GM18517 (cell line): Measurements from ENCODE around the gene TMPRSS15.

Experiments
- ATAC-seq: cut with Tn5 transposase; IDR thresholded peaks from one replicate; pipeline ENCODE4 v1.9.1; 2021; ENCODE audit warnings: mild to moderate bottlenecking, moderate library complexity; ENCODE audit not compliant: unreplicated experiment

TMPRSS15 gene

DNA sequence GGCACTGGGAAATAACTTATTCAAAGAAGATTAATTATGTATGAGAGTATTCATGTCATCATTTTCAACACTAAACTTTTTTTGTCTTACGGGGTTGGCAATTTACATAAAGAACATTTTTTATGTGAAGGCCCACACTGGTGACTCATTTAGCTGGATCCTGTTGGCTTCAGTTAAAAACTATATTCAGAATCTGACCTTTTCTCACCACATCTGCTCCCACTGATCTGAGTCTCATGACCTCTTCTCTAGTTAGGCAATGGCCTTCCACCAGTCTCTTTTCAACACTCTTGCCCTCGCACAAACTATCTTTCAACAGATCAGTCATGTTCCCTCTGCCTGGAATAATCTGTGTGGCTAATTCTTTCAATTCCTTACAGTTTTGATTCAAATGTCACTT lies 53.4 kb downstream of the TMPRSS15 start:
- ATAC-seq: no peak

DNA sequence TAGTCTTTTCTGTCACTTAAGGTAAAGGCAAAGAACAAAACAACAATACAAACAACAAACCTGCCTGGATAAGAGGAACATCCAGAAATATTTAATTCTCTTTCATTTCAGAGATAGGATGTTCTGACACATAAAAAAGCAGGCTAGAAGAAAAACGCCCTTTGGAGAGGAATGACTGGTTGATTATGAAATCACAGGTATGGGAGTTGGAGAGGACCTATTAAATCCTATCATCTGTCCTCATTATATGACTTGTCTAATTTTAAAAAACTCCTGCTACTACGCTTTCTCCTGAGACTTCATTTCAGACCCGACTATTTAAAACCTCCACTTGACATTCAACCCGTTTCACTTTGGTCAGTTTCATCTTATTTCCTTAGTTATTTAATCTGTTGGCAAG lies 54.1 kb downstream of the TMPRSS15 start:
- no peak for ATAC-seq

DNA sequence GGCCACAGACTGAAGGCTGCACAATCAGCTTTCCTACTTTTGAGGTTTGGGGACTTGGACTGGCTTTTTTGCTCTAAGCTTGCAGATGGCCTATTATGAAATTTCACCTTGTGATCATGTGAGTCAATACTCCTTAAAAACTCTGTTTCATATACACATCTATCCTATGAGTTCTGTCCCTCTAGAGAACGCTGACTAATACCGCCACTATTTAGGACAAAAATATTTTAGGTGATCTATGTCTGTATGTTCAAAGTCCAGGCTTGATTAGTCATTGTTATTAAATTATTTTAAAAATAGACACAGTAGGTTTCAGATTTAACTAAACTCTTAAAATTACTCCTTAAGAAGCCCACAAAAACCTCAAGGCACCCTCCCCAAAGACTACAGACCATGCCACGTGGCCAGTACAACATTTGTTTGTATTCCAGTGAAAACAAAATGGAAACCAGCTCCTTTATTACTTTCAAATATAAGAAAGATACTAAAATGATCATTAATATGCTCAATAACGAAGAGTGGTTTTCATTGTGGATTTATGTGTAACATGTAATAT lies 63.1 kb downstream of the TMPRSS15 start:
- ATAC-seq: no peak

DNA sequence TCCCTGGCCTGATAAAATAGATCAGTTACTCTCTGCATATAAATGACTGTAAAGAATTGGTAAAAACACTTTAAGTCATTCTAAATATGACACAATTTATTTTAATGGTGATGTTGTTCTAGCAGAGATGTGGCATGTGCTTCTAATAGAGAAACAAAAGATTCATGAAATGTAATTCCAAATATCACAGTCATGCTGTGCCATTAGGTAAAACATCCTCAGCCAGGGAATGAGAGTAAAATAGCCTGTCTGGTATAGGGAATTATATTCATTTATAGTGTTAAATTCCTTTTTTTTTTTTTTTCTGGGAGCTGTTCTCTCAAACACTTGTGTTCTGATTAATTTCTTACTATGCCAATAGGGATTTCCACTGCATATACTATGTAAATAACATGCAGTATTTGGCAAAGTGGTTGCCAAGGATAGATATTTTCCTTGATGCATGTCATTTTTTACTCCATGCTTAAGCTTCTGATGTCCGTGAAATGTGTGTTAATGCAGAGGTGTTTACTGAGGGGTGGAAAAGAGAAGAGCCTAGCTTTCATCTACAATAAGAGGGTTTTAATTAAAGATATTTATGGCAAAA lies 67.8 kb downstream of the TMPRSS15 start:
- no peak for ATAC-seq

DNA sequence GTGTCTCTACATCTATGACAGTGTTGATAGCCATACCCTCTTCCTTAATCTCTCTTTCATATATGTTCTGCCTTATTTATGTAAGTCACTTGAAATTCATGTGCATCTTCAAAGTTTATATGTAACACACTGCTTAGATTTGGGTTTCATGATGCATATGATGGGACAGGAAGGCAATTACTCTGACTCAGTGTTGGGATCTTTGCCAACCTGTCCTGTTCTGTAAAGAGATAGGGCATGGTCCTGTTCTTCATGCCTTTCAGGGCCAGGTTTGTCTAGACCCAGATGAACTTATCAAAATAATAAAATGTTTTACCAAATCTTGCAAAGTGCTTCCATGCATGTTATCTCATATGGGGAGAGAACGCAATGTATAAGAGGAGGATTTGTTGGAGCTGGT lies 69.5 kb downstream of the TMPRSS15 start:
- no peak for ATAC-seq

DNA sequence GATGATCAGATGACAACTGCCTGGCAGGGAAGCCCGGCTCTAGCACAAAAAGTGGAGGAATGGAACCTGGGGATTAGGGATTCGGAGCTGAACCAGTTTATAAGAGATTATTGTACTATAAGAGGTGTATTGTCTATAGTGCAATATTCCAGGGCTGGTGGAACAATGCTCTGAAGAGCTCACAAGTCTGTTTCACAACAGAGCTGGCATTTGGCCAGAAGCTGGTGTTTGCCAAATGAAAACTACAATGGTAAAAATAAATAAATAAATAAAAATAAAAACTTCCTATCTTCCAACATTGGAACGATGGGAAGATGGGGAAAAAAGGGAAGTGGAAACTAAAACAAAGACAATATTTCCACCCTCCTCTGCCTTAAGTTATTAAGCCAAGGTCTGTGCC lies 85.4 kb downstream of the TMPRSS15 start:
- ATAC-seq: no peak

DNA sequence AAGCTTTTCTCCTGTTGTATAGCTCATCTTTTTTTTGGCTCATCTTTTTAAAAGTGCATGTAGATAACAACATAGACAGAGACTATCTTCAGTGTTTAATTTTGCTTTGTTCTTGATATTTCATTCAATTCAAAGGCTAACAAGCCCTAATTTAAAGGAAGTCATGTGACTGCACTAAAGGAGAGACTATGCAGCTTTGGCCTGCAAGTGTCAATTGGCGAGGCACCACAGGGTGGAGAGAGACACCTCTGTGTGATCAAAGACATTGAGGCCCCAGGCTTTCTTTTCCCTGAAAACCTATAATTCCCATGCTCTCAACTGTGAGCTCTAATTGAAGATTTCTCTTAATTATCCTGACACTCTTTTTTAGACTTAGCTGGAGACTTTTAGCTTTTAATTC lies 105.4 kb downstream of the TMPRSS15 start:
- ATAC-seq: no peak

DNA sequence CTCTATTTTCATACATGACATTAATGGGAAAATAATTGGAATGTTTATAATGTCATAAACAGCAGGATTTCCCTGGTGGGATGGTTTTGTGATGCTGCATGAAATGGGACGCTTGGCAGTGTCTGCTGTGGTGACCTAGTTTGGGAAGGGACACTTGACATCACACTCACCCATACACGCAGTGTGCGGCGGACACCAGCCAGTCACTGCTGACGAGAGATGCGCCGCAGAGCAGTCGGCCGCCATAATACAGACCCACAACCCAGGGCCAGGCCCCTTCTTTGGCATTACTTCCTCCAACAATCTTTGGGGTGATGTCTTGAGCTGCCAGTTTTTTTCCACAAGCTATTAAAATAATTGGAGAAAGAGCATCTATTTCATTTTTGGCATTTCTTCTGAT lies 109.5 kb downstream of the TMPRSS15 start:
- no peak for ATAC-seq

DNA sequence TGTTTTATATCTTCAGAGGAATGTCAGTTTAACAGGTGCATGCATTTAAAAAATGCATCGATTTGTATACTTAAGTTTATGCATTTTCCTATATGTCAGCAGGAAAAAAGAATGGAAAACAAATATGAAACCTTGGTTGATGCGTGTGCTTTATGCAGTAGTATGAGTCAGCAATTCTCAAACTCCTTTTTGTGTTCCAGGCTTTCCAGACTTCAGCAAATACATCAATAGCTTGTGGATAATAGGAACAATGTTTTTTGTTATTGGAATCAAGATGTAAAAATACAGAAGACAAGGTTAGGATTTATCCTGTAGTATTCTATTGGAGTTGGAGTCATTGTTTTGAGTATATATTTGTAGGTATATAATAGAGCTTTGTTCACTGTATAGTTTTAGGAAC lies 113.7 kb downstream of the TMPRSS15 start:
- no peak for ATAC-seq

DNA sequence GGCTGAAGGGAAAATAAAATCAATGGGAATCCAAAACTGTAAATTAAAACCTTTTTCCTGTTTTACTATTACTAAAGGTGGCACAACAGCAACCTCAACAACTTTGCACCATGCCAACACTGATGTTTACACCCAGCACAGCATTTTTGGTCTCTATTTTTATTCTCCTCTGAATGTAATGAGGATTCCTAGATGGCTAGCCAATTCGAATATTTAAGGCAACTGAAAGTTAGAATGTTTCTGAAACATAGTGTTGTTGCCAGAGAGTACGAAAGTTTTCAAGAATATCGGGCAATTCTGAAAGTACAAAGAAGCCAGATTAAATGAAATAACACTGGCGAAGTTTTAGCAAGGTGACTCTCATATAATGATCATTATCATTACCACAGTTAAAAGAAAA lies 118.2 kb downstream of the TMPRSS15 start:
- ATAC-seq: no peak

DNA sequence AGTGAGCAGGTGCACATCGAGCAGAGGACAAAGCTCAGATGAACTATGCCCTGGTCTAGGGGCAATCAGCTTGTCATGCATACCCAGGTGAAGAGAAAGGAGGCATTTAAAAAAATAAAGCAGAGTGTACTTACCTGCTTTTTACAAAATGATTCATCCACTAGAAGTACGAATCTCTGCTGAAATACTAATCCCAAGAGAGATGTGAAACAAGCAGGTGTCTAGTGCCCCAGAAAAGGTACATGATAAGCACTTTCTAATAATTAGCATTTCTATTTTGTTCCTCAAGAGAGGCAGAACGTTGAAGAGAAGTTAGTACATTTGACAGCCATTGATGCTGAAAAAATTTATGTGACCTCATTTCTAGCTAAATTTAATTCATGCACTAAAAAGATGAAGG lies 127.8 kb downstream of the TMPRSS15 start:
- ATAC-seq: no peak

DNA sequence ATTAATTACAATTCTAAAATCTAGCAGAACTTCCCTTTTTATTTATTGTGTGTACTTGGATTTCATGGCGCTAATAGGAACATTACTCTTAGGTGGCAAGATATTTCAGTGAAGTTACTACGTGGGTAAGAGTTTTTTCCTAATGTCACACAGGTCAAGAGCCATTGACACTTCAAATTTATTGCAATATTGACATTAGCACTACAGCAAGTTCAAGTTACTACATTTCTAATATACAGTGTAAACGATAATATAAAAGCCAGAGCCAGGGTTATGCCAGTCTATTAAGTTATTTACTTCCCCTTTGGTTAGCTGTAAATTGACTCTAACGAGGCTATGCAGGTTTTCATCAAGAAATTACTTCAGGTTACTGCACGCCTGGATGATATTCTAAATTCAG lies 129.2 kb downstream of the TMPRSS15 start:
- no peak for ATAC-seq

DNA sequence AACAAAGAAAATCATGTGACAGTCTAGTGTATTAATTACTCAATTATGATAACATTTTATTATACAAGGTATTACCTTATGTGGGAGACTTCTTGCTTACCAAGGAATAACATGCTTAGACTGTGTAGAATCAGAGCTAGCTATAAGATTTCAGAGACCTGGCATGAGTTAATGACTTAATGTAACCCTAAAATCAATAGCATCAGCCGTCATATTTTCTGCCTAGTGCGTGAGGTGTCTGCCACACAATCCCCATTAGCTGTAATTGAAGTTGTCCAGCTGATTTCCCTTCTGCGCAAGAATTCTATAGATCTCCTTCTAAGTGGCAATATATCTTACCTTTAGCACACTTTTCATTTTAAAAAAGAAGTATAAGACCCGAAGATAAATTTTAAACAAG lies 130.2 kb downstream of the TMPRSS15 start:
- no peak for ATAC-seq

DNA sequence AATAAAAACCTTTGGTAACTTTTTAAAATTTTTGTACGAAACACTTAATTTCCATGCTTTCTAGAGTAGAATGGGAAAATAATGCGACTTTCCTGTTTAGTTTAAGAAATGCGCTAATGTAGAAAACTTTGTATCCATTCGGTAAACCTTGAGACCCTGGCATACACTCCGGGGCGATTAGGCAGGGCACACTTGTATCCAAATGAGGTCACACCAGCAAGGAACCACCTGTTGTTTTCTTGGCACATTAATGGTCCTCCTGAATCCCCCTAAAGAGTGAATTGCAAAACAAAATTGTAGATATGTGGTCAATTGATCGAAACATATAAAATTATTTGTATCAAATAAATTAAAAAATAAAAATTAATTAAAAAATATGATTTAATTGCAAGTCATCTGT lies 133.7 kb downstream of the TMPRSS15 start:
- no peak for ATAC-seq

DNA sequence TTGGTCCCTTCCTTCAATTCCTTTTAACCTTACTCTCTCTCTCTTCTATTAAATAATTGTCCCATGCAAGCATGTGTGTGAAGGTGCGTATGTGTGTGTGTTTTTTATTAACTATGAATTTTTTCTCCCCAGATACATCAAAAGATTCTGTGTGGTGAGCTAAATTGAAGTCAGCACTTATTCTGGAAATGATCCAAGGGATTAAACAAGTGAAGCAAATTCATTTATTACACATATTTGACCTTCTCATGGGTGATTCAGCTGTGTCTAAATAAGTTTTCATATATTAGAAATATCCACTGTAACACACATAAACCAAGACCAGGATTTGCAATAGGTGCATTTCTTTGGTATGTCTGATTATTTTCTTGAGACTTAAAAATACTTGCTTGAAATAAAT lies 134.7 kb downstream of the TMPRSS15 start:
- no peak for ATAC-seq

DNA sequence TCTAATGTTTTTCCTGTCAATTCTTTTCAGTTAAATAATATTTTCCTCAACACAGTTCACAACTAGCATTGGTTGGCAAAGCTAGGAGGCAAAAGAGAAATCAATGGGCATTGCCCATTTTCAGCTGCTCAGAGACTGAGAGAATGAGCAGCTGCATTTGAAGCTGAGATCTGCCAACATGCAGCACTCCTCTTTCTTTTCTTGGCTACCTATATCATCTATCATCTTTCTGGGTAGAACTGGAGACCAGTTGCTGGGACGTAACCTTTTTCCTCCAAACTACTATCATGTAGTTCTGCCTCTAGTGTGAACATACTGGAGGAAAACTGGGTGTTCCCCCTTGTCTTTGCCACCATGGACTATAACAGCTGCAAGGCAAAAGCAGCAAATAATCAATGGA lies 136.1 kb downstream of the TMPRSS15 start:
- ATAC-seq: no peak

DNA sequence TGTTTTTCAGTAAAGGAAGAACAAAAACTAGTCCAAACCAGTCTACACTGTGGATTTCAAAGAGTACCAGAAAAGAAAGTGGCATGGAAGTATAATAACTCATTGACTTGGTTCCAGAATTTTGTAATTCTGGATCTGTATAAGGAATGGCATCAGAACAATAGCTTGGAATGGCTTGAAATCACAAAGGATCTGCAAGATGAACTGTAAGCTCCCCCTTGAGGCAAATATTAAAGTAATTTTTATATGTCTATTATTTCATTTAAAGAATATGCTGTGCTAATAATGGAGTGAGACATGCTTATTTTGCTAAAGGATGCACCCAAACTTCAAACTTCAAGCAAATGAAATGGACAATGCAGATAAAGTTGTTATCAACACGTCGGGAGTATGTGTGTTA lies 137.6 kb downstream of the TMPRSS15 start:
- no peak for ATAC-seq

DNA sequence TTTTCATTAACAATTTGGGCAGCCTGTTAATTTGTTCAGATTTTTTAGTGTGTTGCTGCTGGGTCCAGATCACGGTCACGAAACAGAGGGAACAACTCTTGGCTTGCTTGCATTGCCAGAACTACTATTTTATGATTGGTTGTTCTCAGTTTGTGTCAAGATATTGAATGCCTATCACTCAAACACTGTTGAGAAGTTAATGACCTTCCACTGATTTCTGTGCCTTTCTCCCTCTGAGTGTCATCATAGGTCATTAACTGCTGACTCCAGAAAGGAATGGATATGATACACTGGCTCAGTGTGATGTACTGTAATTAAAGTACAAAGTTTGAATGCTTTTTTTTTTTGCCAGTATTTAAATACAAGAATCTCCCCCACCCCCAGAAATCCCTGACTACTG lies 149.8 kb downstream of the TMPRSS15 start:
- no peak for ATAC-seq

DNA sequence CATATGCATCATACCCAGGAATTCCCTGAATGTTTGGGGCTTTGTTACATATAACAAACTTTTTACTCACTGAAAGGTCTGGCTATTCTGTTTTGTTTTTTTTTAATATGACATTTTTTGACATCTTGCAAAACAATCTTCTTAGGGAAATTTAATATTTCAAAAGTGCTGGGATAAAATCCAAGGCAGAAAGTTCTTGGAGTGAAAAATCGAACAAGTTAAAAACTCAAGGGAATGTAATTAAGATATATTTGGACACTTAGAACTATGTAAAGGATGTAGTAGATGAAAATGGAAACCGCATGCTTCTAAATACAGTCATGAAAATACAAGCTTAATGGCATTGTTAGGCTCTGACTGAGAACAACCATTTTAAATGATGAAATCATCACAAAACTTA lies 150.4 kb downstream of the TMPRSS15 start:
- no peak for ATAC-seq

DNA sequence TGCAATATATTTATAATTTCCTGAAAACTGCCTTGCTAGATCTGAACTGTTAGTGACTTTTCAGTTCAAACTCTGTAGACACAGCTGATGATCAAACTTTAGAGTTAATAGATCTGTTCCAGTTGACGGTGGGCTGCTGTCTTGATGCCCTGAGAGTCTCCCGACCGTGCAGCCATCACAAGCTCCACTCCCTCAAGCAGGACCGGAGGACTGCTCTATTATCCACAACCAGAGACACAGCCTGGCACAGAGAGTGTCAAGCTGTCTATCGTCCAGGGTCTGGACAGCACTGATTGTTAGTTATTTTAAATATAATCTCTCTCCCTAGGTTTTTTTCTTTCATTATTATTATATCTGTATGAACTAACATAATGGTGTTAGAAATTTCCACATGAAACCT lies 150.9 kb downstream of the TMPRSS15 start:
- no peak for ATAC-seq

DNA sequence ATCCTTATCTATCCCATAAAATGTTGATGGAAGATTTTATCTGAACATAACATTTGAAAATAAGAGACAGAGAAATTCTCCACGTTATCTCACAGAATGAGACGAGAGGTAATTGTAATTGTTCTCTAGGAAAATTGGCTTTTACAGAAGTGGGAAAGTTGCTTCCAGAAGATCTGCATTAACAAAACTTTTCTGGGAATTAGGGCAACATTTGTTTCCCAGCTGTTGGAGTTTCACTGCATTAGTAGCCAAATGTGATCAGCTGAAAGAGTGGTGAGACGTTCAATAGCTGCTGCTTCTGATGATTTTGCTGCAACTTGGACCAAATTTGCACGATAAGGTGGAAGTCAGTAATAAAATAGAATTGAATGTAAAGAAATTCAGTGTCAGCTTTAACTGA lies 151.3 kb downstream of the TMPRSS15 start:
- no peak for ATAC-seq

DNA sequence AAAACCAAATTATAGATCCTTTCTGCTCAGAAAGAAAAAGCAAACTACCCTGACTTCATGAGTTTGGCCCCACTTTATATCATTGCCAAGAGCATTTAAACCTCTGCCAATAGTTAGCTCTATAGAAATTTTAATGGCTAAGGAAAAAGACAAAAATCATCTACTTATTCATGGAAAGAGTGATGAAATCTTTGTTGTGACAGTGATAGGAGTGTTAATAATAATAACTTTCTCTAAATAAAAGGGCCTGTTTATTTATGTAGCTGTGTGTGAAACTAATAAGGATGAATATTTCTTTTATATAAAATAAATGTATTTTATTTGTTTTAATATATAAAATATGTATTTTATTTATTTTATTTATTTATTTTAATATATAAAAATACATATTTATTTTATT lies 152.5 kb downstream of the TMPRSS15 start:
- ATAC-seq: no peak

DNA sequence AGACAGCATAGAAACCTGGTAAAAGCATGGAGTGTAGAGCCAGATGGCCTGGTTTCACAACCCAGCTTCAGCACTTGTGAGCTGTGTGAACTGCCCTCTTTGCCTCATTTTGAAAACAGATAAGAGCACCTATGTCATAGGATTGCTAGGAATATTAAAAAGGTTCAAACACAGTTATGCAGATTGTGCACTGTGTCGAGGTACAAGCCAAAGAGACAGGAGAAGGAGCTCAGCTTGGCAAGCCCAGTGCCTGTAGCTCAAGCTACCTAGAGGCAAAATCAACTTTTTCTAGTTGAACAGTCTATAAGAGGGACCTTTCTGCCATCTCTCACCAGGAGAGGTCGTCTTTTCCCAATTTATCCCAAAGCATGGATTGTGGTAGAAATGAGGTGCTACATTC lies 153.9 kb downstream of the TMPRSS15 start:
- ATAC-seq: no peak
